COLO668 (cell line): ENCODE results near the gene NXPE3.
"Not testable (repeated sequence)": the region's sequence is repeated elsewhere in the genome, so short reads cannot be mapped to it uniquely, and the experiment has no call there.

Source experiments
- DNase-seq: peaks from one replicate; lab custom pipeline; 2025; ENCODE audit not compliant: unreplicated experiment; lab: John Stamatoyannopoulos, UW

Gene NXPE3

DNA sequence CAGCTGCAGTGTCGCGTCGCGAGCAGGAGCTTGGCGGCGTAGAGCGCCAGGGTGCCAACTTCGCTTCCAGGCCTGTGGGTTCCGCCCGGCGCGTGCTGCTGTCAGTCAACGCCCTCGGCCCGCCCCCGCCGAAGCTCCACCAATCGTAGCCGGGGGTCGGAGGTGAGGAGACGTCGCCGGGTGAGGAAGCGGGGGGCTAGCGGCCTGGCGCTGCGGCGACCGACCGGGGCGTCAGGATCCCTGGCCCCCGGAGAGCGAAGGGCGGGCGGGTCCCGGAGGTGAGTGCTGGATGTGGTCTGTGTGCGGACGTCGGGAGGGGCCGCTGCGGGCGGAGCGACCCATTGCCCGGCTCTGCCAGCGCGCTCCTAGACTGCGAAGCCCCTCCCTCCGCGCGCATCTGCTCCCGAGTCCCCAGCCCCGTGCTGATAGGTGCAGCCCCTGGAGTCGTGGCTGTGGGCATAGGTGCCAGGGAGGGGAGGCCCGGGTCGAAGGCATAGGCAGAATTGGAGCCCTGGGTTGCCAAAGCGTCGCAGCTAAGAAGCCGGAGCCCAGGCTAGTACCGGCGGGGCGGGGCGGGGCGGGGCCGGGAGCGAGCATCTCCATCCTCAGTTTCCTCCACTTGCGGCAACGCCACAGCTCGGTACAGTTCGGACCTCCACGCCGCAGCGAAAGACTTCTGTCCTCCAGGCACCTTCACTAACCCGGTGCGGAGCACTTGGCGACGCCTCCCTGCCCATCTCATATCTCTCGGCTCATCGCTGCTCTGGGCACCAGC, at the start of gene NXPE3:
NXPE3 (plus strand) TSS at position 165 of the 775 bp plus-strand sequence. CDS start 6,386 bp downstream, outside the sequence.
- peak; percentile 81 for DNase-seq

- DNase-seq: no peak
Observed at GRCh38 chr3:101729586-101729985, 49.4 kb upstream of the NXPE3 start.

DNA sequence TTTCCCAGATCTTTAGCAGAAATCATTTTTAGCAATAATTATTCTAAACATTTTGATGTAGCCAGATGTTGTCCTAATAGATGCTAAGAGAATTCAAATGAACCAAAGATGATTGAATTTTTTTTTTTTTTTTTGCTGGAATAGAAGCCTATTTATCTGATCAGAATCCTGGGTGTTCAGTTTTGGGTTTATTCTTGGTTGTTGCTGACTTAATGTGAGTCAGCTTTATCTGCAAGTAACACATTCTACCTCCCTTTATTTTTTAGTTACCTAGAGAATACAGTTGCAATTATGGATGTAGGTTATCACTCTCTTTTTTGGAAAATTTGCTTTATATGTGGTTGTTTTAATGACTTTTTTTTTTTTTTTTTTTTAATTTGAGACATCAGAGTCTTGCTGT, 48.2 kb upstream of the NXPE3 start:
- DNase-seq: no peak

DNA sequence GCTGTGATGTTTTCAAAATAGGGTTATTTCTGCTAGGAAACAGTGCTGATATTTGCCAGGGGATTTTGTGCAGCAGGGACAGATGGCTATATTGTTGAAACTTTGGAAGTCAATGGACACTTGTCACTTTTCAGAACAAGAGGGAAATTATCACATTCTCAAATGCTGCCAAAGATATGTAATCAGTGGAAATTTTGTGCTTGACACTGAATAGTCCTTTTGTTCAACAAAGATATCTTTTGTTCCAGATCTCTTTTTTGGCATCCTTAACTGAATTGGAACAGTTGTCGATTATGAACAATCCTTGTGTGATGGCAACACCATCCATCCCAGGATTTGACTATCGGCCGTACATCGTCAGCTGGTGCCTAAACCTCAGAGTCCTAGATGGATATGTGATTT, 46.8 kb upstream of the NXPE3 start:
- DNase-seq: no peak

DNA sequence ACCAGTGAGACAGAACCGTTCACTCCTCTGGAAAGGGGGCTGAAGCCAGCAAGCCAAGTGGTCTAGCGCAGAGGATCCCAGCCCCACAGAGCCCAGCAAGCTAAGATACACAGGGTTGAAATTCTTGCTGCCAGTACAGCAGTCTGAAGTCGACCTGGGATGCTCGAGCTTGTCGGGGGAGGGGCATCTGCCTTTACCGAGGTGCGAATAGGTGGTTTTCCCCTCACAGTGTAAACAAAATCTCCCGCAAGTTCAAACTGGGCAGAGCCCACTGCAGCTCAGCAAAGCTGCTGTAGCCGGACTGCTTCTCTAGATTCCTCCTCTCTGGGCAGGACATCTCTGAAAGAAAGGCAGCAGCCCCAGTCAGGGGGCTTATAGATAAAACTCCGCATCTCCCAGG, 43.2 kb upstream of the NXPE3 start:
- no peak for DNase-seq

DNA sequence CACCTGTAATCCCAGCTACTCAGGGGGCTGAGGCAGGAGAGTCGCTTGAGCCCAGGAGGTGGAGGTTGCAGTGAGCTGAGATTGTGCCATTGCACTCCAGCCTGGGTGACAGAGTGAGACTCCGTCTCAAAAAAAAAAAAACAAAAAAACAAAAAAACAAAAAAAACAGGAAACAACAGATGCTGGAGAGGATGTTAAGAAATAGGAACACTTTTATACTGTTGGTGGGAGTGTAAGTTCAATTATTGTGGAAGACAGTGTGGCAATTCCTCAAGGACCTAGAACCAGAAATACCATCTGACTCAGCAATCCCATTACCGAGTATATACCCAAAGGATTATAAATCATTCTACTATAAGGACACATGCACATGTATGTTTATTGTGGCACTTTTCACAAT, 37.1 kb upstream of the NXPE3 start:
- DNase-seq: not testable (repeated sequence)

GRCh38 chr3:101744811-101745210, 34.2 kb upstream of the NXPE3 start:
- DNase-seq: no peak

GRCh38 chr3:101745934-101746333, 33.1 kb upstream of the NXPE3 start:
- DNase-seq: not testable (repeated sequence)

GRCh38 chr3:101753386-101754113, 25.5 kb upstream of the NXPE3 start:
- not testable (repeated sequence) for DNase-seq

DNA sequence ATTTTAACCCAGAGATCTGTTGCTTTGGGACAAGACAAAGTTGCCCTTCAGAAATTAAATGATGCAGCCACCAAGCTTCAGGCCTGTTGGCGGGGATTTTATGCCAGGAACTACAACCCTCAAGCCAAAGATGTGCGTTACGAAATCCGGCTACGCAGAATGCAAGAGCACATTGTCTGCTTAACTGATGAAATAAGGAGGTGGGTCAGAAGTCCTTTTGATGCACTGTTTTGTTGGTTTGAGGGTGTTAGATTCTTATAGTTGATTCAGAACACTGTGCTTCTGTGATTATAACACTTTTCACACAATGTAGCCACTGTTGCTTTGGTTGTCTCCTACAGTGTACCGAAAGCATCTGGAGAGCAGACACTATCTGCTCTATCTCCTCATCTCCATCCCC, 20.8 kb upstream of the NXPE3 start:
- DNase-seq: no peak

GRCh38 chr3:101762041-101762646, 16.9 kb upstream of the NXPE3 start:
- no peak for DNase-seq

DNA sequence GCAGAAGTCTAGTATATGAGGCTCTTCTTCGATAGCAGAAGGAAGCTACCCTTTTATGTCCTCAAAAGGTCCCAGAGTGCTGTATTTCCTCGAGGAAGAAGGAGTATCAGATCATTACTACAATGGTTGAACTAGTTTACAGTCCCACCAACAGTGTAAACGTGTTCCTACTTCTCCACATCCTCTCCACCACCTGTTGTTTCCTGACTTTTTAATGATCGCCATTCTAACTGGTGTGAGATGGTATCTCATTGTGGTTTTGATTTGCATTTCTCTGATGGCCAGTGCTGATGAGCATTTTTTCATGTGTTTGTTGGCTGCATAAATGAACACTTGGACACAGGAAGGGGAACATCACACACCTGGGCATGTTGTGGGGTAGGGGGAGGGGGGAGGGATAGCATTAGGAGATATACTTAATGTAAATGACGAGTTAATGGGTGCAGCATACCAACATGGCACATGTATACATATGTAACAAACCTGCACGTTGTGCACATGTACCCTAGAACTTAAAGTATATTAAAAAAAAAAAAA, 1.2 kb upstream of the NXPE3 start:
- not testable (repeated sequence) for DNase-seq

GRCh38 chr3:101778385-101779046, 495 bp upstream of the NXPE3 start:
- no peak for DNase-seq

DNA sequence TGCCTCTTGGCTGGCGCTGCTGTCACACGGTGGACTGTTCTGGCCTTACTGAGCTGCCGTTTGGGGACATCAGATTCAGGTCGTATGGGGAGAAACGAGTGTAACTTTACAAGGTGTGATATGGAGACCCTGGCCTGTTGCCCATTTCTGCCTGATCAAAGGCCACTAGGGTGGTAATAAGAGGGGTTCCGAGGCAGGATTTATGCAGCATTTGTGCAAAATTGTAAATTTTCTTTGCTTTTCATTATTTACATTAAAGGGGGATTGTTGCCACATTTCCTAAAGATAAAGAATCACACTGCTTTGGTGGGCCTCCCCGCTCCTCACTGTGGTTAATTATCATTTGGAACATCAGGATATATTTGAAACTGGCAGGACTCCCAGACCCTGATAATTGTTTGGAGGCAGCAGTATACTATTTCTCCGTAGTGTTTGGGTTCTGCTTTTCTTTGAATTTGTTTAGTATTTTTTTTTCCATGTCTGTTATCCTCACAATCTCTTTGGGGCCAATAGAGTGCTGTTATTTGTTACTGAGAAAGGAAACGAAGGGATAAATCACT, 891 bp downstream of the NXPE3 start:
- no peak for DNase-seq

- DNase-seq: peak; percentile 7
Observed at GRCh38 chr3:101780661-101781060, 1.6 kb downstream of the NXPE3 start.

GRCh38 chr3:101781166-101781565, 2.2 kb downstream of the NXPE3 start:
- no peak for DNase-seq

GRCh38 chr3:101784855-101785613, 6.0 kb downstream of the NXPE3 start:
- no peak for DNase-seq

GRCh38 chr3:101791778-101792177, 12.8 kb downstream of the NXPE3 start:
- DNase-seq: no peak

DNA sequence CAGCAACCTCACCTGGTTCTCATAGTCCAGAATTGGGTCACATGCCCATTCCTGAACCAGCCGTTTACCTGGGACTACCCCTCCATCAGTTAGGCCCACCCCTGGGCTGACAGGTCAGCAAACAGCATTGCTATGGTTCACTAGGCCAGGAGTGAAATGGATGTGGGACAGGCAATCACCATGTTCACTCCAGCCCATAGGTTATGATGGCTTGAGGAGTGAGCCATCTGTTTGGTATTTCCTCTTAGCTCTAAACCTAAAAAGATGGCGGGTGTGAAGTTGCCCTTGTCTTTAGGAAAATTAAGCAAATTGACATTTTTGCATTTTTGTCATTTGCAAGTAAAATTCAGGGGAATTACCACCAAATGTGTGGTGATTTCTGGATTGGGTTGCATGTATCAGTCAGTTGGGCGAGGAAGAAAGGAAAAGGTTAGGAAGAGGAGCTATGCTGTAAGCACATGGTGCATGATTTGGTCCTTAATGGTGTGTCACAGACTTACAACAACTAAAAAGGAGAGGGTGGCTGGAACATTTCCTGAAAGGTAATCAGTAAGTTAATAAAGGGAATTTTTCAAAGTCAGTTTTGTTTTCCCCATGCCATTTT, 17.2 kb downstream of the NXPE3 start:
- no peak for DNase-seq

- DNase-seq: no peak
Observed at GRCh38 chr3:101801174-101801573, 22.2 kb downstream of the NXPE3 start.
